DOHH2 (cell line): Measurements from ENCODE around the gene OR51F1.

Experiments used
- H3F3A ChIP-seq: fragments of 200-600 bp; sonication (generic), shearing (Covaris generic); 2 replicates; pipeline ENCODE4 v1.6.0; 2016; ENCODE audit warnings: antibody characterized with exemption, mild to moderate bottlenecking; ENCODE audit not compliant: control insufficient read depth, insufficient read depth
- H3K27ac ChIP-seq: fragments of 200-600 bp; sonication (generic); 2 replicates; pipeline ENCODE4 v1.5.1; 2014; ENCODE audit warnings: low read depth, mild to moderate bottlenecking, low read length, moderate library complexity
- H3K27me3 ChIP-seq: fragments of 200-600 bp; sonication (generic); 2 replicates; pipeline ENCODE4 v1.6.1; 2014; ENCODE audit warnings: mild to moderate bottlenecking, low read length, mixed read lengths; ENCODE audit not compliant: control insufficient read depth
- H3K36me3 ChIP-seq: fragments of 200-600 bp; sonication (generic); 2 replicates; pipeline ENCODE4 v1.6.1; 2014; ENCODE audit warnings: mild to moderate bottlenecking, low read length, moderate library complexity, mixed read lengths; ENCODE audit not compliant: control insufficient read depth
- H3K4me1 ChIP-seq: fragments of 200-600 bp; sonication (generic); 2 replicates; pipeline ENCODE4 v1.6.1; 2014; ENCODE audit warnings: mild to moderate bottlenecking, low read length, mixed read lengths; ENCODE audit not compliant: control insufficient read depth
- H3K4me2 ChIP-seq: fragments of 200-600 bp; sonication (generic); 2 replicates; pipeline ENCODE4 v1.6.0; 2014; ENCODE audit warnings: mild to moderate bottlenecking, low read length, moderate library complexity
- H3K4me3 ChIP-seq: fragments of 200-600 bp; sonication (generic); 2 replicates; pipeline ENCODE4 v1.5.1; 2014; ENCODE audit warnings: mild to moderate bottlenecking, low read length, mixed read lengths
- H3K79me2 ChIP-seq: fragments of 200-600 bp; sonication (generic); 2 replicates; pipeline ENCODE4 v1.6.1; 2014; ENCODE audit warnings: mild to moderate bottlenecking, low read length, mixed read lengths; ENCODE audit not compliant: control insufficient read depth
- H3K9me2 ChIP-seq: fragments of 200-600 bp; sonication (generic); replicated peaks from 2 replicates; pipeline ENCODE4 v1.6.1; 2014; ENCODE audit warnings: mild to moderate bottlenecking, low read length, mixed read lengths; ENCODE audit not compliant: control insufficient read depth
- H3K9me3 ChIP-seq: fragments of 200-600 bp; sonication (generic); 2 replicates; pipeline ENCODE4 v1.6.1; 2014; ENCODE audit warnings: antibody characterized with exemption, low read length, mixed read lengths; ENCODE audit not compliant: control insufficient read depth, insufficient read depth
- H4K20me1 ChIP-seq: fragments of 200-600 bp; sonication (generic); 2 replicates; pipeline ENCODE4 v1.6.0; 2014; ENCODE audit warnings: low read depth, mild to moderate bottlenecking, antibody characterized with exemption, low read length, moderate library complexity; ENCODE audit not compliant: control insufficient read depth, insufficient read depth
- CTCF ChIP-seq: fragments of 200-600 bp; sonication (generic); IDR thresholded peaks from one replicate; pipeline ENCODE4 v1.5.1; 2014; ENCODE audit warnings: antibody characterized with exemption, mild to moderate bottlenecking, low read depth, low read length; ENCODE audit not compliant: poor library complexity, severe bottlenecking
- EZH2phosphoT487 ChIP-seq: fragments of 200-600 bp; sonication (generic); IDR thresholded peaks from 2 replicates; pipeline ENCODE4 v1.6.1; 2017; ENCODE audit warnings: borderline replicate concordance, mild to moderate bottlenecking, antibody characterized with exemption, low read length, moderate library complexity, mixed read lengths

OR51F1 gene

GRCh38 chr11:4763096-4763495 is 6.6 kb downstream of the OR51F1 start:
- H3K4me1 ChIP-seq, result no peaks in the 10 kb centered on the region
- no peaks in the 10 kb centered on the region for H3K9me3 ChIP-seq
- no peak overlapping the region for H3K4me3 ChIP-seq
- no peaks in the 10 kb centered on the region for H3K79me2 ChIP-seq
- H3F3A ChIP-seq, result no peaks in the 10 kb centered on the region
- TF ChIP-seq EZH2phosphoT487 (no peak), CTCF (no peak)
- H3K27me3 ChIP-seq, result no peaks in the 10 kb centered on the region
- H4K20me1 ChIP-seq, result no peaks in the 10 kb centered on the region
- H3K4me2 ChIP-seq, result no peak overlapping the region
- no peaks in the 10 kb centered on the region for H3K9me2 ChIP-seq
- H3K36me3 ChIP-seq, result no peaks in the 10 kb centered on the region
- H3K27ac ChIP-seq, result no peak overlapping the region

- Histone ChIP-seq H3K9me3 (no peaks in the 10 kb centered on the region), H3K79me2 (no peaks in the 10 kb centered on the region), H3K27ac (no peak overlapping the region), H3K27me3 (no peaks in the 10 kb centered on the region), H3F3A (no peaks in the 10 kb centered on the region), H3K4me2 (no peak overlapping the region), H3K36me3 (no peaks in the 10 kb centered on the region), H3K9me2 (no peaks in the 10 kb centered on the region), H3K4me3 (no peak overlapping the region), H3K4me1 (no peaks in the 10 kb centered on the region), H4K20me1 (no peaks in the 10 kb centered on the region)
- TF ChIP-seq EZH2phosphoT487, result no peak
- TF ChIP-seq CTCF, result no peak
Observed at GRCh38 chr11:4751201-4751600, 18.5 kb downstream of the OR51F1 start.

GRCh38 chr11:4748438-4748837 is 21.3 kb downstream of the OR51F1 start:
- Histone ChIP-seq H4K20me1 (no peaks in the 10 kb centered on the region), H3K36me3 (no peaks in the 10 kb centered on the region), H3F3A (no peaks in the 10 kb centered on the region), H3K4me3 (no peak overlapping the region), H3K79me2 (no peaks in the 10 kb centered on the region), H3K4me2 (no peak overlapping the region), H3K4me1 (no peaks in the 10 kb centered on the region), H3K9me2 (no peaks in the 10 kb centered on the region), H3K27ac (no peak overlapping the region), H3K9me3 (no peaks in the 10 kb centered on the region), H3K27me3 (no peaks in the 10 kb centered on the region)
- no peak for TF ChIP-seq EZH2phosphoT487
- TF ChIP-seq CTCF, result no peak

- Histone ChIP-seq H3K27ac (no peak overlapping the region), H3K4me3 (no peak overlapping the region), H3K27me3 (no peaks in the 10 kb centered on the region), H3K9me2 (no peaks in the 10 kb centered on the region), H3K4me1 (no peaks in the 10 kb centered on the region), H3F3A (no peaks in the 10 kb centered on the region), H3K4me2 (no peak overlapping the region), H4K20me1 (no peaks in the 10 kb centered on the region), H3K9me3 (no peaks in the 10 kb centered on the region), H3K36me3 (no peaks in the 10 kb centered on the region), H3K79me2 (no peaks in the 10 kb centered on the region)
- TF ChIP-seq CTCF (no peak), EZH2phosphoT487 (no peak)
Observed at GRCh38 chr11:4740735-4741134, 29.0 kb downstream of the OR51F1 start.
